ENCODE measurements around the gene SFPQ. TPM values are rescaled to one million over a fixed set of nuclear protein-coding genes. Genes with fewer than 3 reads are reported as not detected.

SFPQ gene
- total and polyA plus RNA-seq, 2 of the 8 experiments (the other 6 are each of a cell fraction or from before 2014, with no cell fraction given) = 118 to 469 TPM

DNA sequence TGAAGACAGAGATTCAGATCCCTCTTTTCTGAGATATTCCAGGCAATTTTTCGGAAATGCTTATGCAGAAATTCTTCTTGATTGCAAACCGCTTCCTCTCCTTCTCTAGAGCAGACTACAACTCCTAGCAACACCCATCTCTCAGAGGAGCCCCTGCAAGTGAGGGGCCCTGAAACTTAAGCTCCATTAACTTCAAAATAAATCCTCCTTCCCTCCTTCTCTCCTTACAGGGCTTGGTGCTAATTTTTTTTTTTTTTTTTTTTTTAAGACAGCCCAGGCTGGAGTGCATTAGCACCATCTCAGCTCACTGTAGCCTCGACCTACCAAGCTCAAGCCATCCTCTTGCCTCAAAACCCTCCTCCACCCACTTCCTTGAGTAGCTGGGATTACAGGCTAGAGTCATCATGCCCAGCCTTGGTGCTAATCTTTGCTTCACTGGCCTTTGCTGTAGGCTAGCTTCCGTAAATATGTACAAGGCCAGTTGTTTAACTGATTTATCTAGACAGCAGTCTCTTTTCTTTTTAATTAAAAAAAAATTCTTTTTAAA, 30.2 kb upstream of the SFPQ start:
- no peak overlapping the region for H2BK20ac ChIP-seq (ENCODE audit: low read length)
- H3K56ac ChIP-seq (replicated peaks; ENCODE audit: insufficient read length, low read depth, low read length) = no peak overlapping the region
- CTCF ChIA-PET (ENCODE audit: partially characterized antibody) = interaction anchor here (0.6 to 2.7 kb wide), 8 partner anchors 9 to 79 kb away, joined by 3 to 14 read pairs (median 3); no protein-coding TSS in a partner anchor
- no peaks in the 10 kb centered on the region for H3K23me2 ChIP-seq (ENCODE audit: low read depth, low read length)
- no peak overlapping the region for H3K27ac ChIP-seq (ENCODE audit: low read depth, low read length)
- no peak overlapping the region for H3K4me3 ChIP-seq (ENCODE audit: extremely low read depth in 1 of 4, insufficient read depth in 2 of 4, low read depth in 3 of 4, low read length in 4 of 4)
- no peak overlapping the region for H2BK12ac ChIP-seq (ENCODE audit: low read depth, low read length)
- H3K14ac ChIP-seq (ENCODE audit: insufficient read length) = no peak overlapping the region
- no peaks in the 10 kb centered on the region; a peak in 1 of 4 replicates for H3K9me3 ChIP-seq (ENCODE audit: insufficient read depth in 2 of 2, low read depth in 1 of 2, low read length in 1 of 2)
- H3K27me3 ChIP-seq (replicated peaks in 1 of 4; ENCODE audit: control insufficient read depth in 3 of 4, extremely low read depth in 1 of 4, insufficient read depth in 3 of 4, low read length in 3 of 4) = no peaks in the 10 kb centered on the region
- no peaks in the 10 kb centered on the region for H3K79me1 ChIP-seq (ENCODE audit: low read depth, low read length)
- FAIRE-seq (no peak), DNase-seq (ENCODE audit: low read depth in 1 of 2, low spot score in 2 of 2) (no peak)
- H2AFZ ChIP-seq (ENCODE audit: low read length) = no peak overlapping the region
- H4K20me1 ChIP-seq (replicated peaks in 1 of 2; ENCODE audit: control insufficient read depth in 1 of 2, insufficient read depth in 2 of 2, low read length in 2 of 2) = no peaks in the 10 kb centered on the region
- no peak overlapping the region for H3K4me2 ChIP-seq (ENCODE audit: insufficient read depth in 1 of 2, low read depth in 2 of 2, low read length in 2 of 2)
- no peaks in the 10 kb centered on the region for H3K79me2 ChIP-seq (ENCODE audit: control insufficient read depth in 1 of 2, insufficient read depth in 2 of 2, low read length in 2 of 2)
- no peak overlapping the region for H2AK5ac ChIP-seq (ENCODE audit: low read depth, low read length)
- H3K4ac ChIP-seq (replicated peaks; ENCODE audit: insufficient read length, low read depth, low read length) = no peak overlapping the region
- H2BK120ac ChIP-seq (replicated peaks; ENCODE audit: low read depth, low read length) = no peak overlapping the region
- no peak overlapping the region for H3K9ac ChIP-seq (replicated peaks in 1 of 4; ENCODE audit: extremely low read depth in 1 of 4, low read depth in 3 of 4, low read length in 3 of 4)
- POLR2A ChIA-PET (ENCODE audit: partially characterized antibody) = interaction anchor here (1.0 to 2.4 kb wide), 5 partner anchors 21 to 45 kb away, joined by 3 to 7 read pairs (median 3); partner anchors contain the start of genes SFPQ and ZMYM4
- TF ChIP-seq EZH2 (IDR thresholded peaks at IDR 0.05; ENCODE audit: low read depth, low read length, severe bottlenecking) (no peak), SRF (IDR thresholded peaks at IDR 0.05; ENCODE audit: low read depth, low read length) (no peak), GTF2F1 (IDR thresholded peaks at IDR 0.05; ENCODE audit: borderline replicate concordance, low read depth, low read length) (no peak), RXRA (IDR thresholded peaks at IDR 0.05; ENCODE audit: insufficient read depth, low read depth, low read length) (no peak), ASH2L (IDR thresholded peaks at IDR 0.05; ENCODE audit: low read length) (no peak), SUZ12 (IDR thresholded peaks at IDR 0.05; ENCODE audit: low read length) (no peak), RNF2 (IDR thresholded peaks at IDR 0.05; ENCODE audit: borderline replicate concordance, low read depth, low read length, missing control alignments, poor library complexity, severe bottlenecking) (no peak)
- no peak overlapping the region for H4K91ac ChIP-seq (replicated peaks; ENCODE audit: insufficient read length, low read length)
- H3K18ac ChIP-seq (ENCODE audit: extremely low read depth, low read length) = no peak overlapping the region
- H4K5ac ChIP-seq (ENCODE audit: insufficient read length, low read depth, low read length) = no peak overlapping the region
- H3K36me3 ChIP-seq (ENCODE audit: control insufficient read depth in 2 of 4, insufficient read depth in 4 of 4, low read length in 3 of 4) = no peaks in the 10 kb centered on the region
- H2BK5ac ChIP-seq (ENCODE audit: low read depth, low read length) = no peak overlapping the region
- H4K8ac ChIP-seq (ENCODE audit: extremely low read depth, insufficient read depth, low read length) = no peak overlapping the region
- no peaks in the 10 kb centered on the region; a peak in 2 of 7 replicates for H3K4me1 ChIP-seq (replicated peaks in 1 of 4; ENCODE audit: control insufficient read depth in 3 of 4, insufficient read depth in 4 of 4, low read length in 3 of 4)
- no peak overlapping the region for H2BK15ac ChIP-seq (ENCODE audit: low read length)
- 74% methylated on average over 4 of the region's 4 CpGs; no CpG with 5 or more reads in 1 of the 2 experiments for WGBS, 2 experiments (ENCODE audit: extremely low coverage in 1 of 2, insufficient coverage in 1 of 2, insufficient read length in 1 of 2, insufficient replicate concordance in 2 of 2, low coverage in 1 of 2, low lambda C conversion rate in 2 of 2, missing lambda C conversion rate in 1 of 2)
- H3K23ac ChIP-seq (ENCODE audit: insufficient read length) = no peak overlapping the region
